ENCODE data around the gene FAM199X.
A peak's percentile ranks its signal among the peaks of the same experiment; 100 is the strongest.

FAM199X gene

DNA sequence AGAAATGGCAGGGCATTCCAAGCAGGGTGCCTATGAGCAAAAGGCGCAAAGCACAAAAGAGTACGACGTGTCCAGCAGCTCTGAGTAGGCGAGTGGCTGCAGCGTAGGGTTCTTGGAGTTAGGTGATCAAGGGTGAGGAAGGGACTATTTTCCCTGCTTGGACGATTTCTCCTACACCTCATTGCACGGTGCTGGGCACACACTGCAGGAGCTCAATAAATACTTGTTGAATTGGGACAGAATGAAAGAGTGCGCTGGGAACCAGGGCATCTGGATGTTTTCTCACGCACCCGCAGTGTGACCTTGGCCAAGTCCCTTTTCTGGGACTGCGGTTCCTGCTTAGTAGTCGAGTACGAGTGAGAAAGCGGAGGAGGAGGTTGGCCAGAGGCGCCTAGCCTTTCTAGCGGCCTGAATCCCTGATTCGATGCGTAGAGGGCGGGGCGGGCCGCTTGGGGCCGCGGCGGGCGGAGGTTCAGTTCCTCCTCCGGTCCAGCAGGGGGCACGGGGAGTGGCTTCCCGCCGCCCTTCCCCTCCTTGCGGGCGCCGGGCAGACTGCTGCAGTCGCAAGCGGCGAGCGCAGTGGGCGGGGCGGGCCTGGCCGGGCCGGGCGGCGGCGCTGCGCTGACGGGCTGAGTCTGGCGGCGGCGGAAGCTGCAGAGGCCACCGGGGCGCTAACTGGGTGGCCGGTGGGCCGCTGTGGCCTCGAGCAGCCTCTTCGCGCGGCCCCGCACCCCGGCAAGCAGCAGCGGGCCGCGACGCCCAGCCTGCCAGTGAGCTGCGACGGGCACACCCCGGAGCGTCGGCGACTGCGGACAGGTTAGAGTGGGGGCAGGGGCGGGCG lies at the start of gene FAM199X:
FAM199X (plus strand) TSS at position 560 of the 841 bp plus-strand sequence. CDS start 333 bp downstream, outside the sequence.
- DNase-seq = peak; percentile 83

DNA sequence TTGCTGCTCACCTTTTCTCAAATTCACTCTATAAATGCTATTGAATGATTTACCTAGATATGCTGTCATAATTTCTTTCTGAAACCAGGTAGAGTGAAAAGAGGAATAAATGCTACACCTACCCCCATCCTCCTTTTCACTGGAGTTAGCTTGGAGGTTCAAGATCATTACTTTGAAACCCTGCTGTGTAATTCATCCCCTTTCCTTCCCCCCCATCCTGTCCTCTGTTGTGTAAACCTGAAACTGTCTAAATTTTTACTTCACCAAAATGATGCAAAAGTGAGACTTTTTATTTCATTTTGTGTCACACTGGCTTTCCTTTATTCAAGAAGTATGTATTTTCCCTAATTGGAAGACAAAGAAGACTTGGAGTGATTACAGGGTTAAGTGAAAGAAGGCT lies 48.5 kb upstream of the FAM199X start:
- DNase-seq = no peak

GRCh38 chrX:104118765-104119164 lies 47.5 kb upstream of the FAM199X start:
- no peak for DNase-seq

DNA sequence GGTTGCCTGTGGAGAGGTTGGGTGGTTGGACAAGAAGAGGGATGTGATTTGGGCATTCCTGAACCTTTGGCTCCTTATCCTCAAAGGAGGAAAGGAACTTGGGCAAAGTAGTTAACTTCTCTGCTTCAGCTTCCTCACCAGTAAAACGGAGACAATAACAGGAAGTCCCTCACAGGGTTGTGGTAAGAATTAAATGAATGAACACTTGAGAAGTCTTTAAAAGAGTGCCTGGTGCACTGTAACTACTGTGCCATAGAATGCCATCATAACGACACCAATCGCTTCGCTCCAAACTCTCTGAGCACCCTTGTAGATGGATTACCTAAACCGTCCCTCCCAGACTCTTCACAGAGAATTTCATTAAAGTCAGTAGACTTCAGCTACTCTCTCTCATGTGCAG lies 43.4 kb upstream of the FAM199X start:
- DNase-seq = no peak

DNA sequence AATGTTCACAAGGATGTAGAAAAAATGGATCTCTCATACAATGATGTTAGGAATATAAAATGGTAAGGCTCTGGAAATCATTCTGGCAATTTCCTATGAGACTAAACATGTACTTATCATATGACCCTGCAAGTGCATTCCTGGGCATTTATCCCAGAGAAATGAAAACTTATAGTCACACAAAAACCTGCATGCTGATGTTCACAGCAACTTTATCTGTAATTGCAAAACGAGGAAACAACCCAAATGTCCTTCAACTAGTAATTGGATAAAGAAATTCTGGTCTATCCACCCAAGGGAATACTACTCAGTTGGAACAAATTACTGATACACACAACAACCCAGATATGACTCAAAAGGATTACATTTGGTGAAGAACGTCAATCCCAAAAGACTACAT lies 39.4 kb upstream of the FAM199X start:
- DNase-seq = no peak

DNA sequence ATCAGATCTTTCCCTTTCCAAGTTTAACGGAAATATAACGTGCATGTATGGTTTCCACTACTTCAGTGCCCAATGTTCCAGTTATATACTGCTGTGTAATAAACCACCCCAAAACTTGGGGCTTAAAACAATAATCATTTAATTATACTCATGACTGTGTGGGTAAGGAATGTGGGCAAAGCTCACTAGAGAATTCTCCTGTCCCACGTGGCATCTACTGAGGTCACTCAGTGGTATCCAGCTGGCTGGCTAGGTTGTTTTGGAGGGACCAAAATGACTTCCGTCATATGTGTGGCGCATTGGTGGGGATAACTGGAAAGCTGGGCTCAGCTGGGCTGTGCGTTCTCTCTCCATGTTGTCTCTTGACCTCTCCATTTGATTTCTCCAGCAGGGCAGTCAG lies 35.4 kb upstream of the FAM199X start:
- DNase-seq = peak; percentile 7

- DNase-seq = no peak
Observed at GRCh38 chrX:104134583-104135261, 31.5 kb upstream of the FAM199X start.

DNA sequence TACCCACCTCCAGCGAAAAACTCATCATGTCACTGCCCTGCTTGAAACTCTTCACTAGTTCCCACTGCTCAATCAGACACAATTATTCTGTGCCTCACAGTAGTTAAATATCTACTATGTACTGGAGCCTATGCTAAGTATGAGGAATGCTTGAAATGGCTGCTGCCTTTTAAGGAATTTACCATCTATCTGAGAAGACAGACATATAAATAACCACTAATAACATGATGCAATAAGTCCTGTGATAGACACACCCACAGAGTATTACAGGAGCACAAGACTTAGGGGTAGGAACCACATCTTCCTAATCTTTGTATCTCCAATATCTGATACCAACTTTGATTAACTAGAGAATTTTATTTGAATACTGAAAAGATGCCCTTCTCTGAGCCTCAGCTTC lies 30.6 kb upstream of the FAM199X start:
- DNase-seq = peak; percentile 1

DNA sequence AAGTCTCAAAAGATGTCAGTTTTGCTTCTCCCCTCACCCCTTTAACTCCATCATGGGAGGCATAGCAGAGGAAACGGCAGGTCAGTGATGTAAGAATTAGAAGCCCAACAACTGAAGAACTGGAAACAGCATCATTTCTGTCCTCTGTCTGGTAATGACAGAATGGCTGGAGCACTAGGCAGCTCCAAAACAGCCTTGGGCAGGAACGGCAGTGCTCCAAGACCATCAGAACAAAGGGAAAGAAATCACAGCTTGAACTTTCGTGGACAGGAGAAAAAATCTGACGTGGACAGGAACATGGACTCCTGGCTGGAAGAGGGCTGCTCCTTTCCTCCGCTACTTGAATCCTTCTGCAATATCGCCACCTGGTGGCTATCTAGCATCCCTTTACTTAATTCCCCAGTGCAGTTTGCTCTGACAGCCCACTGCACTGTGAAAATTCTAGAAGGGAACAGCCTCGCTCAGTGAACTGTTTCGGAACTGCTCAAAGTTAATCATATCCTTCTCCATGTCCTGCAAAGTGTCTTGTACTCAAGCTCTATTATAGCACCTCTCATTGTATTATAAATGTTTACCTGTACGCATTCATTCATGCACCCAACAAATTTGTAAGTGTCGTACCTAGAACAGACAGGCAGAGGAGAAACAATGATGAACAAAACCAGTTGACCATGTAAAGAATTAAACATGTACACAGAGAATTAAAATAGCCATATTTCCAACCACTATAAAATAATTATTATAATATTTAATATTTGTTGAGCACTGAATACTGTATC lies 29.8 kb upstream of the FAM199X start:
- DNase-seq = peak; percentile 79

- DNase-seq = peak; percentile 14
Observed at GRCh38 chrX:104137496-104137895, 28.8 kb upstream of the FAM199X start.

- no peak for DNase-seq
Observed at GRCh38 chrX:104141087-104141760, 25.0 kb upstream of the FAM199X start.

GRCh38 chrX:104151037-104151436 lies 15.2 kb upstream of the FAM199X start:
- no peak for DNase-seq

DNA sequence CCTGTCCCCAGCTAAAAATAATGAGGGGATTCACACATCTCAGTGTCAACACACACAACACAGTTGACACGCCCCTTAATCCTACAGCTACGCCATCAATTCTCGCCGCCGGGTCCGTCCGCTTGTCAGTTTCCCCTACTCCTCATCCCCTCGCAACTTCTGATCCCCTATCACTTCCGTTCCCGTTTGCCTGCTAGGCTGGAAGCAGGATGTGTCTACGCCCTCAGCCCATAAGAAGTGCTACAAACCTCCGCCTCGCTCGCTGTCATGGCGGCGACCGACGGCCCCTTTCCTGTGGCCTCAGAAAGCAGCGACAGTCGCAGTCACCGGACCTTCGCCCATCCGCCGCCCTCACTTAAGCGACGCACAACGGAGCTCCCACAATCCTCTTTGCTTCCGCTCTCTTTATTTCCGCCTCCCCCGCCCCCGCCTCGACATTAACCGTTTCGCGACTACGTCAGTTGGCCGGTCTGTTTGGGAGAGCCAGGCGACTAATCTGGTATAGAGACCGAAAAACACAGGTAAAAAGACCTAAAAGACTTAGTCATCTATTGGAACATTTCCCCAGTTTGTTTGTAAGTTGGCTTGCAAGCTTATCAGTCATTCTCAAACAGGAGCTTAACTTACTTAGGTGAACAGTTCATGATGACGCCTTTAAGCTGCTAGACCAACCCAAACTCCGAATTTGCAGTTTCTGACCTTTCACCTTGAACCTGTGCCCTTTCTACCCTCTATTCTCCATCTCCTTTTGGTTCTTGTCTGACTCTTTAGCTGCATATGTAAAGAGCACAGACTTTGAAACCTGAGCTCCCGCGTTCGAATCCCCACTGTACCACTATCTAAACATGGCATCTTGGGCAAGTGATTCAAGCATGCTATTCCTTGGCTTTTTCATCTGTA lies 9.4 kb upstream of the FAM199X start, which contains the start of gene SLC25A53:
SLC25A53 (minus strand) TSS at position 380 of the 900 bp plus-strand sequence. CDS start 51,752 bp downstream, outside the sequence.
- peak; percentile 76 for DNase-seq

DNA sequence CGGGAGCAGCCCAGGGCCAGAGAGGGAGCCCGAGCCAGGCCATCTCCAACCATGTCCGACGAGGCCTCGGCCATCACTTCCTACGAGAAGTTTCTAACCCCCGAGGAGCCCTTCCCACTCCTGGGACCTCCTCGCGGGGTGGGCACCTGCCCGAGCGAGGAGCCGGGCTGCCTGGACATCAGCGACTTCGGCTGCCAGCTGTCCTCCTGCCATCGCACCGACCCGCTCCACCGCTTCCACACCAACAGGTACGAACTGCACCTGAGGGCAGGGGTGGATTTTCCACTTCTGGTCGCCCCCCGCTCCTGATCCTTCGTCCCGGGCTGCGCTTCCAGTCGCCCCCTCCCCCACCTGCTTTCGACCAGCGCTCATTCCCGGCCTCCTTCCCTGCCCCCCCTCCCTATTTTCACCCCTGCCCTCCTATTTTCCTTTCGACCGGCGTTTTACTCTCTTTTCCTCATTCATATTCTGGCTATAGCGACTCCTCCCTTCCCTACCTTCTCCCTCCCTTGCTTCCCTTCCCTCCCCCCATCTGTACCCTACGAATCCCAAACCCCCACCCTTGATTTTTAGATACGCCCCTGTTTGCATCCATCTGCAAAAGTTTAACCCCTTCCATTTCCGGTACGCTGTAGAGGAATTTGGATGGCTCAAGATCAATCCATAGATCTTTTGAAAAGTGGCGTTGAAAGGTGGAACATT lies 633 bp downstream of the FAM199X start:
- peak; percentile 18 for DNase-seq

- DNase-seq = no peak
Observed at GRCh38 chrX:104168127-104168526, 1.9 kb downstream of the FAM199X start.

DNA sequence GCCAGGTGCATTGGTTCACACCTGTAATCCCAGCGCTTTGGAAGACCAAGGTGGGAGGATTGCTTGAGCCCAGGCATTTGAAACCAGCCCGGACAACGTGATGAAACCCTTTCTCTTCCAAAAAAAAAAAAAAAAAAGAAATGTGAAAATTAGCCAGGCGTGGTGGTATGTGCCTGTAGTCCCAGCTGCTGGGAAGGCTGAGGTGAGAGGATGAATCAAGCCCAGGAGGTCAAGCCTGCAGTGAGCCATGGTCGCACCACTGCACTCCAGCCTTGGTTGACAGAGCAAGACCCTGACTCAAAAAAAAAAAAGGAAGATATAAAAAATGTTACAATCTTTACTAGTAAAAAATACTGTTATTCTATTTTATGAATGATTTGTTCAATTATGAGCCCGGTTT lies 5.9 kb downstream of the FAM199X start:
- peak; percentile 3 for DNase-seq

DNA sequence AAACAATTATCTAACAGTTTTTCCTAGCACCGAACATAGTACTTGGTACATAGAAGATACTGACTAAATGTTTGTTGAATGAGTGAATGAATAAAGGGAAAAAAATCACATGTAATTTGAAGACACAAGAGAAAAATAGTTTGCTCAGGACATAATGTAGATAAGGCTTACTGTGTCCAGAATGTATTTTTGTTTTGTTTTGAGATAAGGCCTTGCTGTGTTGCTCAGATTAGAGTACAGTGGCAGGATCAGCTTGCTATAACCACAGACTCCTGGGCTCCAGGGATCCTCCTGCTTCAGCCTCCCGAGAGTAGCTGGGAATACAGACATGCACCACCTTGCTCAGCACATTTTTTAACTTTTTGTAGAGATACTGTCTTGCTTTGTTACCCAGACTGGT lies 6.5 kb downstream of the FAM199X start:
- no peak for DNase-seq

DNA sequence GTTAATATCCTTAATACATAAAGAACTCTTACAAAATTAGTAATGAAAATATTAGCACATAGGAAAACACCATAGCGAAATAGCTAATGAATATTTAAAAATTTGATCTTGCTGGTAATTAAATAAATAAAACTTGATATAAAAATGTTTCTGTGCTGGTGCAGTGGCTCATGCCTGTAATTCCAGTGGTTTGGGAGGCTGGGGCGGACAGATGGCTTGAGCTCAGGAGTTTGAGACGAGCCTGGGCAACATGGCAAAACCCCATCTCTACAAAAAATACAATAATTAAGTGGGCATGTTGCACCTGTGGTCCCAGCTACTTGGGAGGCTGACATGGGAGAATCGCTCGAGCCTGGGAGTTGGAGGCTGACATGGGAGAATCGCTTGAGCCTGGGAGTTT lies 7.6 kb downstream of the FAM199X start:
- DNase-seq = no peak

GRCh38 chrX:104183685-104184084 lies 17.4 kb downstream of the FAM199X start:
- DNase-seq = no peak

DNA sequence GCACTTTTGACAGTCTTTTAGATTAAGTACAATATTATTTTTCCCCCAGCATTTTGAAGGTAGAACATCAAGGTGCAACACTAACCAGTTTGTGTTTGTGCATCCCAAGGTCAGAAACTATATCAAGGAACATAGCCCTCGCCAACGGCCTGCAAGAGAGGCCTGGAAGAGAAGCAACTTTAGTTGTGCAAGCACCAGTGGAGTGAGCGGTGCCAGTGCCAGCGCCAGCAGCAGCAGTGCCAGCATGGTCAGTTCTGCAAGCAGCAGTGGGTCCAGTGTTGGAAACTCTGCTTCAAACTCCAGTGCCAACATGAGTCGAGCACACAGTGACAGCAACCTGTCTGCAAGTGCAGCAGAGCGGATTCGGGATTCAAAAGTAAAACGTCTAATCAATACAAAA lies 21.7 kb downstream of the FAM199X start:
- no peak for DNase-seq

GRCh38 chrX:104189837-104190236 lies 23.6 kb downstream of the FAM199X start:
- DNase-seq = peak; percentile 3

Data from EL (cell line).